ENCODE measurements around the gene KCNK7. TPM values are rescaled to one million over a fixed set of nuclear protein-coding genes. Genes with fewer than 3 reads are reported as not detected.
A peak's percentile ranks its signal among the peaks of the same experiment; 100 is the strongest.

The KCNK7 gene
- total and polyA plus RNA-seq, 2 experiments from 2014 or later: not detected

GRCh38 chr11:65553301-65554001, 42.1 kb downstream of the KCNK7 start:
- no peak overlapping the region for H3K4me3 ChIP-seq
- no peaks in the 10 kb centered on the region for H3K9me2 ChIP-seq (ENCODE audit: insufficient read depth)
- peaks cover 14% of the 10 kb centered on the region; the same call in 1 of the 2 replicates for H3K36me3 ChIP-seq (ENCODE audit: low read depth)
- H3K27ac ChIP-seq: no peak overlapping the region
- WGBS, 2 experiments (ENCODE audit: low coverage in 1 of 2, low lambda C conversion rate in 2 of 2, missing lambda C conversion rate in 2 of 2): 79 to 87% methylated on average over 7 to 31 of the region's 37 CpGs
- in situ Hi-C loops (cut with MboI): no loop called here
- no peaks in the 10 kb centered on the region for H4K20me1 ChIP-seq (ENCODE audit: insufficient read depth)
- TF ChIP-seq EZH2 (IDR thresholded peaks at IDR 0.05; ENCODE audit: insufficient read depth, poor library complexity, severe bottlenecking) (no peak), EZH2phosphoT487 (IDR thresholded peaks at IDR 0.05; ENCODE audit: insufficient read depth, low read depth) (no peak)
- H3F3A ChIP-seq (ENCODE audit: insufficient read depth): peaks cover 14% of the 10 kb centered on the region
- no peak for DNase-seq
- H3K9ac ChIP-seq: no peak overlapping the region
- H3K4me1 ChIP-seq (ENCODE audit: insufficient read depth): peaks cover 20% of the 10 kb centered on the region
- no peaks in the 10 kb centered on the region for H3K9me3 ChIP-seq (ENCODE audit: low read depth)
- no peak overlapping the region for H2AFZ ChIP-seq
- peaks cover 34% of the 10 kb centered on the region for H3K79me2 ChIP-seq (ENCODE audit: insufficient read depth)
- H3K27me3 ChIP-seq (replicated peaks; ENCODE audit: insufficient read depth): no peaks in the 10 kb centered on the region
- H3K4me2 ChIP-seq (ENCODE audit: unreplicated experiment): no peak overlapping the region

- in situ Hi-C loops (cut with MboI): no loop called here
- 82 to 86% methylated on average over 9 of the region's 9 CpGs for WGBS, 2 experiments (ENCODE audit: low coverage in 1 of 2, low lambda C conversion rate in 2 of 2, missing lambda C conversion rate in 2 of 2)
- H3K4me2 ChIP-seq (ENCODE audit: unreplicated experiment): no peak overlapping the region
- no peak overlapping the region for H3K9ac ChIP-seq
- no peaks in the 10 kb centered on the region for H3K27me3 ChIP-seq (replicated peaks; ENCODE audit: insufficient read depth)
- H3K4me3 ChIP-seq: no peak overlapping the region
- H2AFZ ChIP-seq: no peak overlapping the region
- no peaks in the 10 kb centered on the region for H4K20me1 ChIP-seq (ENCODE audit: insufficient read depth)
- DNase-seq: no peak
- TF ChIP-seq EZH2 (IDR thresholded peaks at IDR 0.05; ENCODE audit: insufficient read depth, poor library complexity, severe bottlenecking) (no peak), EZH2phosphoT487 (IDR thresholded peaks at IDR 0.05; ENCODE audit: insufficient read depth, low read depth) (no peak)
- no peaks in the 10 kb centered on the region for H3K9me3 ChIP-seq (ENCODE audit: low read depth)
- peaks cover 33% of the 10 kb centered on the region for H3K79me2 ChIP-seq (ENCODE audit: insufficient read depth)
- no peak overlapping the region for H3K27ac ChIP-seq
- peaks cover 14% of the 10 kb centered on the region; the same call in 1 of the 2 replicates for H3K36me3 ChIP-seq (ENCODE audit: low read depth)
- peaks cover 20% of the 10 kb centered on the region for H3K4me1 ChIP-seq (ENCODE audit: insufficient read depth)
- H3K9me2 ChIP-seq (ENCODE audit: insufficient read depth): no peaks in the 10 kb centered on the region
- peaks cover 14% of the 10 kb centered on the region for H3F3A ChIP-seq (ENCODE audit: insufficient read depth)
Observed at GRCh38 chr11:65552388-65552951, 43.1 kb downstream of the KCNK7 start.

GRCh38 chr11:65551572-65552387, 43.8 kb downstream of the KCNK7 start:
- Histone ChIP-seq H3K79me2 (ENCODE audit: insufficient read depth) (peaks cover 26% of the 10 kb centered on the region), H3K27ac (no peak overlapping the region), H3K27me3 (replicated peaks; ENCODE audit: insufficient read depth) (no peaks in the 10 kb centered on the region), H3F3A (ENCODE audit: insufficient read depth) (peaks cover 9% of the 10 kb centered on the region), H4K20me1 (ENCODE audit: insufficient read depth) (no peaks in the 10 kb centered on the region), H3K4me3 (no peak overlapping the region), H3K4me2 (ENCODE audit: unreplicated experiment) (no peak overlapping the region), H3K9me3 (ENCODE audit: low read depth) (no peaks in the 10 kb centered on the region), H3K9ac (no peak overlapping the region), H3K9me2 (ENCODE audit: insufficient read depth) (no peaks in the 10 kb centered on the region), H3K36me3 (ENCODE audit: low read depth) (peaks cover 14% of the 10 kb centered on the region; the same call in 1 of the 2 replicates), H2AFZ (no peak overlapping the region), H3K4me1 (ENCODE audit: insufficient read depth) (peaks cover 19% of the 10 kb centered on the region)
- 83 to 85% methylated on average over 16 to 17 of the region's 17 CpGs for WGBS, 2 experiments (ENCODE audit: low coverage in 1 of 2, low lambda C conversion rate in 2 of 2, missing lambda C conversion rate in 2 of 2)
- no peak for TF ChIP-seq EZH2 (IDR thresholded peaks at IDR 0.05; ENCODE audit: insufficient read depth, poor library complexity, severe bottlenecking)
- DNase-seq: peak; percentile 41
- in situ Hi-C loops (cut with MboI): no loop called here

GRCh38 chr11:65549096-65549495, 46.5 kb downstream of the KCNK7 start:
- no peaks in the 10 kb centered on the region for H3K9me2 ChIP-seq (ENCODE audit: insufficient read depth)
- H2AFZ ChIP-seq: no peak overlapping the region
- H3K9me3 ChIP-seq (ENCODE audit: low read depth): no peaks in the 10 kb centered on the region
- no peak for TF ChIP-seq EZH2phosphoT487 (IDR thresholded peaks at IDR 0.05; ENCODE audit: insufficient read depth, low read depth)
- in situ Hi-C loops (cut with MboI): no loop called here
- peaks cover 12% of the 10 kb centered on the region; the same call in 1 of the 2 replicates for H3F3A ChIP-seq (ENCODE audit: insufficient read depth)
- H3K4me1 ChIP-seq (ENCODE audit: insufficient read depth): no peaks in the 10 kb centered on the region
- no peak overlapping the region for H3K9ac ChIP-seq
- peaks cover 2% of the 10 kb centered on the region; the same call in 1 of the 2 replicates for H3K79me2 ChIP-seq (ENCODE audit: insufficient read depth)
- H3K27me3 ChIP-seq (replicated peaks; ENCODE audit: insufficient read depth): no peaks in the 10 kb centered on the region
- no peaks in the 10 kb centered on the region for H4K20me1 ChIP-seq (ENCODE audit: insufficient read depth)
- no peak for DNase-seq
- no peak overlapping the region for H3K4me2 ChIP-seq (ENCODE audit: unreplicated experiment)
- no peak overlapping the region for H3K27ac ChIP-seq
- H3K36me3 ChIP-seq (ENCODE audit: low read depth): peaks cover 14% of the 10 kb centered on the region; the same call in 1 of the 2 replicates
- H3K4me3 ChIP-seq: no peak overlapping the region
- 100% methylated on average over 3 of the region's 3 CpGs for WGBS, 2 experiments (ENCODE audit: low coverage in 1 of 2, low lambda C conversion rate in 2 of 2, missing lambda C conversion rate in 2 of 2)

All from GM23248 (cell line).